Uterus (tissue), 2 donors: Measurements from ENCODE around the gene DDX51.

Experiments
- POLR2A ChIP-seq, 2 donors: fragments of 450-650 bp; IDR thresholded peaks; one replicate each; pipeline ENCODE4 v1.6.1; 2016; ENCODE audit warnings: antibody characterized with exemption in 2 of 2, mild to moderate bottlenecking in 1 of 2, moderate library complexity in 1 of 2
- TF ChIP-seq, protein P1 (sequence below), 4 experiments: fragments of 200-600 bp in 2 of 4; fragments of 450-650 bp in 2 of 4; sonication (generic) in 2 of 4; IDR thresholded peaks; one replicate each; pipeline ENCODE4 v1.5.1; 2016 to 2019; ENCODE audit warnings: antibody characterized with exemption in 4 of 4, mild to moderate bottlenecking in 2 of 4, moderate library complexity in 1 of 4

- TF ChIP-seq, protein P1, sequence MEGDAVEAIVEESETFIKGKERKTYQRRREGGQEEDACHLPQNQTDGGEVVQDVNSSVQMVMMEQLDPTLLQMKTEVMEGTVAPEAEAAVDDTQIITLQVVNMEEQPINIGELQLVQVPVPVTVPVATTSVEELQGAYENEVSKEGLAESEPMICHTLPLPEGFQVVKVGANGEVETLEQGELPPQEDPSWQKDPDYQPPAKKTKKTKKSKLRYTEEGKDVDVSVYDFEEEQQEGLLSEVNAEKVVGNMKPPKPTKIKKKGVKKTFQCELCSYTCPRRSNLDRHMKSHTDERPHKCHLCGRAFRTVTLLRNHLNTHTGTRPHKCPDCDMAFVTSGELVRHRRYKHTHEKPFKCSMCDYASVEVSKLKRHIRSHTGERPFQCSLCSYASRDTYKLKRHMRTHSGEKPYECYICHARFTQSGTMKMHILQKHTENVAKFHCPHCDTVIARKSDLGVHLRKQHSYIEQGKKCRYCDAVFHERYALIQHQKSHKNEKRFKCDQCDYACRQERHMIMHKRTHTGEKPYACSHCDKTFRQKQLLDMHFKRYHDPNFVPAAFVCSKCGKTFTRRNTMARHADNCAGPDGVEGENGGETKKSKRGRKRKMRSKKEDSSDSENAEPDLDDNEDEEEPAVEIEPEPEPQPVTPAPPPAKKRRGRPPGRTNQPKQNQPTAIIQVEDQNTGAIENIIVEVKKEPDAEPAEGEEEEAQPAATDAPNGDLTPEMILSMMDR (IDR thresholded peaks at IDR 0.05), result no peak
- no peak for TF ChIP-seq POLR2A (IDR thresholded peaks at IDR 0.05)
Observed at GRCh38 chr12:132160601-132161035, 16.5 kb upstream of the DDX51 start.
